HepG2 (cell line): ENCODE data around the gene PRPF38A. TPM values are rescaled to one million over a fixed set of nuclear protein-coding genes. Genes with fewer than 3 reads are reported as not detected.

Source experiments
- ATAC-seq: fragments of 200-7000 bp; cut with Tn5 transposase; 3 replicates; pipeline ENCODE4 v1.9.1; 2020; ENCODE audit warnings: mild to moderate bottlenecking, moderate library complexity
- BruUV-seq: library from RNA; stranded (reverse); fragments of 400-500 nt; replicated peaks from 2 replicates; lab custom pipeline; 2021; lab: Mats Ljungman, UMichigan
- CTCF ChIA-PET: fragments of 300-600 bp; formaldehyde crosslinking; extraction: SDS; loops from one replicate; lab custom pipeline; 2021; ENCODE audit warnings: low total read pairs, inconsistent platforms, low intra/inter-chr PET ratio; lab: Yijun Ruan, JAX
- POLR2A ChIA-PET: fragments of 350-600 bp; sonication (Branson Sonifier 250); formaldehyde crosslinking; loops from one replicate; lab custom pipeline; 2020; ENCODE audit warnings: antibody characterized with exemption, inconsistent platforms; lab: Yijun Ruan, JAX
- DNase-seq: peaks from one replicate; pipeline ENCODE4 v3.0.0-alpha.2; 2015; ENCODE audit warnings: low spot score
- FAIRE-seq: peaks from 3 replicates; lab custom pipeline; 2011; peaks lifted over from hg19 to GRCh38; lab: Jason Lieb, UNC
- H2AFZ ChIP-seq: one replicate; pipeline ENCODE4 v1.6.1; 2011; ENCODE audit warnings: low read length, inconsistent platforms
- H3K27ac ChIP-seq: fragments of 300-600 bp; 3 replicates; pipeline ENCODE4 v1.8.0; 2011; ENCODE audit warnings: mixed run types, mild to moderate bottlenecking, mixed read lengths, low read length, inconsistent platforms; ENCODE audit not compliant: insufficient read depth; ENCODE audit errors: extremely low read length
- H3K27me3 ChIP-seq, 2 experiments: fragments of 200-600 bp in 1 of 2; 2 replicates in 1 of 2; 3 replicates in 1 of 2; pipeline versions ENCODE4 v1.6.0 to v1.8.0; 2011; ENCODE audit warnings: low read length in 2 of 2, mild to moderate bottlenecking in 2 of 2, moderate library complexity in 2 of 2, inconsistent platforms in 1 of 2; ENCODE audit not compliant: insufficient read depth in 2 of 2, control insufficient read depth in 1 of 2
- H3K36me3 ChIP-seq, 2 experiments: fragments of 200-600 bp in 1 of 2; replicated peaks in 1 of 2; 2 replicates in 1 of 2; 3 replicates in 1 of 2; pipeline versions ENCODE4 v1.5.1 to v1.8.0; 2011; ENCODE audit warnings: low read length in 2 of 2, inconsistent platforms in 1 of 2; ENCODE audit not compliant: insufficient read depth in 2 of 2, control insufficient read depth in 1 of 2
- H3K4me1 ChIP-seq: 2 replicates; pipeline ENCODE4 v1.5.1; 2012; ENCODE audit warnings: low read length, inconsistent platforms; ENCODE audit not compliant: insufficient read depth
- H3K4me2 ChIP-seq: 2 replicates; pipeline ENCODE4 v1.6.0; 2011; ENCODE audit warnings: low read depth, low read length, inconsistent platforms
- H3K4me3 ChIP-seq, 3 experiments: fragments of 200-600 bp in 1 of 3; sonication (generic), shearing (Covaris generic) in 1 of 3; replicated peaks in 1 of 3; 2 replicates each; pipeline ENCODE4 v1.5.1; 2011 to 2016; ENCODE audit warnings: low read length in 3 of 3, inconsistent platforms in 2 of 3, low read depth in 2 of 3, mild to moderate bottlenecking in 2 of 3, control low read depth in 1 of 3, mixed read lengths in 1 of 3; ENCODE audit not compliant: insufficient read depth in 1 of 3
- H3K79me2 ChIP-seq: one replicate; pipeline ENCODE4 v1.6.1; 2011; ENCODE audit warnings: low read length, inconsistent platforms; ENCODE audit not compliant: insufficient read depth
- H3K9ac ChIP-seq: 2 replicates; pipeline ENCODE4 v1.6.0; 2011; ENCODE audit warnings: mild to moderate bottlenecking, low read depth, low read length, inconsistent platforms; ENCODE audit not compliant: insufficient read depth
- H3K9me3 ChIP-seq: 2 replicates; pipeline ENCODE4 v1.5.1; 2012; ENCODE audit warnings: mild to moderate bottlenecking, low read length
- H4K20me1 ChIP-seq: 2 replicates; pipeline ENCODE4 v1.6.0; 2011; ENCODE audit warnings: inconsistent platforms, mild to moderate bottlenecking, low read length, moderate library complexity; ENCODE audit not compliant: insufficient read depth
- ARNT2 ChIP-seq: sonication (generic); formaldehyde crosslinking; IDR thresholded peaks from 2 replicates; pipeline ENCODE4 v1.8.0; 2022; ENCODE audit warnings: mild to moderate bottlenecking, low read depth, missing genetic modification reagents, moderate library complexity
- CBX2 ChIP-seq, 2 experiments: fragments of 200-600 bp in 1 of 2; sonication (generic); formaldehyde crosslinking in 1 of 2; IDR thresholded peaks; 2 replicates each; pipeline versions ENCODE4 v1.7.0 to v1.8.1; 2018 to 2022; ENCODE audit warnings: low read depth in 2 of 2, low read length in 1 of 2, mild to moderate bottlenecking in 1 of 2, missing genetic modification reagents in 1 of 2
- CC2D1A ChIP-seq: sonication (generic); formaldehyde crosslinking; IDR thresholded peaks from 2 replicates; pipeline ENCODE4 v1.8.1; 2023; ENCODE audit warnings: mild to moderate bottlenecking, missing genetic modification reagents
- CSRNP2 ChIP-seq: sonication (generic); formaldehyde crosslinking; conservative IDR thresholded peaks from 2 replicates; pipeline ENCODE4 v1.8.0; 2022; ENCODE audit warnings: low read depth, missing genetic modification reagents
- ELK4 ChIP-seq: sonication (generic); formaldehyde crosslinking; IDR thresholded peaks from 2 replicates; pipeline ENCODE4 v1.9.0; 2021; ENCODE audit warnings: missing genetic modification reagents, borderline replicate concordance
- FOXO1 ChIP-seq: sonication (generic); formaldehyde crosslinking; IDR thresholded peaks from 2 replicates; pipeline ENCODE4 v1.4.0; 2020; ENCODE audit warnings: missing genetic modification reagents
- HNRNPLL ChIP-seq: fragments of 200-400 bp; formaldehyde crosslinking; IDR thresholded peaks from 2 replicates; pipeline ENCODE4 v1.6.1; 2017; ENCODE audit warnings: mild to moderate bottlenecking, low read depth, low read length; ENCODE audit not compliant: poor library complexity, severe bottlenecking
- NKX3-1 ChIP-seq: sonication (generic); formaldehyde crosslinking; IDR thresholded peaks from 2 replicates; pipeline ENCODE4 v1.5.0; 2020; ENCODE audit warnings: missing genetic modification reagents
- REL ChIP-seq: sonication (generic); formaldehyde crosslinking; conservative IDR thresholded peaks from 2 replicates; pipeline ENCODE4 v1.8.0; 2022; ENCODE audit warnings: mild to moderate bottlenecking, missing genetic modification reagents, moderate library complexity
- THAP11 ChIP-seq: IDR thresholded peaks from 2 replicates; pipeline ENCODE4 v1.6.1; 2016; ENCODE audit warnings: missing biosample characterization, missing genetic modification reagents
- YY1 ChIP-seq: IDR thresholded peaks from 2 replicates; pipeline ENCODE4 v1.6.1; 2011; ENCODE audit warnings: low read length, low read depth, moderate library complexity, mild to moderate bottlenecking; ENCODE audit not compliant: insufficient read depth, insufficient replicate concordance
- ZIK1 ChIP-seq: sonication (generic); formaldehyde crosslinking; IDR thresholded peaks from 2 replicates; pipeline ENCODE4 v1.5.0; 2020; ENCODE audit warnings: mild to moderate bottlenecking, low read depth, missing genetic modification reagents, borderline replicate concordance
- ZNF234 ChIP-seq: sonication (generic); formaldehyde crosslinking; conservative IDR thresholded peaks from 2 replicates; pipeline ENCODE4 v1.5.1; 2020; ENCODE audit warnings: mild to moderate bottlenecking, missing genetic modification reagents
- ZNF337 ChIP-seq: sonication (generic); formaldehyde crosslinking; IDR thresholded peaks from 2 replicates; pipeline ENCODE4 v1.5.1; 2020; ENCODE audit warnings: missing genetic modification reagents, low read depth, mild to moderate bottlenecking, borderline replicate concordance
- ZNF414 ChIP-seq: sonication (generic); formaldehyde crosslinking; IDR thresholded peaks from 2 replicates; pipeline ENCODE4 v1.5.0; 2020; ENCODE audit warnings: missing genetic modification reagents
- WGBS: methylation state at CpG from one replicate; pipeline ENCODE4 v1.1.6; 2017; ENCODE audit warnings: low lambda C conversion rate; 5-methylcytosine and 5-hydroxymethylcytosine counted together
- in situ Hi-C: cut with HindIII; loops from 2 replicates; pipeline ENCODE4 v1.10.0; 2017; ENCODE audit warnings: low pct_unique_long_range_greater_than_20kb; ENCODE audit not compliant: extremely low pct_ligation_motif_present
- intact Hi-C: fragments of 100-400 bp; cut with micrococcal nuclease; formaldehyde crosslinking; loops from one replicate; pipeline ENCODE4 v1.10.0; 2022; ENCODE audit not compliant: unreplicated experiment
- polyA plus RNA-seq, 8 experiments: library from polyadenylated mRNA; depleted of rRNA in 3 of 8; stranded (reverse) in 7 of 8; unstranded in 1 of 8; fragments of >200 nt; fragmentation: Illumina TruSeq in 4 of 8; extraction: Trizol in 4 of 8; gene quantifications; 2 replicates each; pipeline versions ENCODE4 v1.2.1 to v1.2.3, GENCODE V29; 2011 to 2016; ENCODE audit warnings: low read depth in 4 of 8, missing spikeins in 1 of 8, mixed read lengths in 1 of 8; ENCODE audit not compliant: insufficient read depth in 1 of 8
- total RNA-seq, 5 experiments: library from RNA; depleted of rRNA; stranded (reverse); fragments of >200 nt; fragmentation: Illumina TruSeq; extraction: Trizol; gene quantifications; 2 replicates each; pipeline ENCODE4 v1.2.3, GENCODE V29; 2016; ENCODE audit warnings: low read depth in 1 of 5

The PRPF38A gene
- total and polyA plus RNA-seq, 2 of the 13 experiments (the other 11 are each of a cell fraction or from before 2014, with no cell fraction given): 18.3 to 45.5 TPM

- Histone ChIP-seq H3K9ac (no peak overlapping the region), H3K79me2 (no peaks in the 10 kb centered on the region), H3K4me1 (peaks cover 9% of the 10 kb centered on the region), H2AFZ (no peak overlapping the region), H3K4me2 (no peak overlapping the region), H3K4me3 (no peak overlapping the region), H3K27me3 (no peaks in the 10 kb centered on the region; a peak in 1 of 5 replicates), H3K9me3 (no peaks in the 10 kb centered on the region), H4K20me1 (no peaks in the 10 kb centered on the region), H3K27ac (no peak overlapping the region), H3K36me3 (peaks cover 0 to 21% of the 10 kb centered on the region in 2 experiments; a peak in 3 of 5 replicates)
- ChIA-PET CTCF (no interaction called here), POLR2A (no interaction called here)
- FAIRE-seq (no peak), ATAC-seq (no peak), DNase-seq (no peak)
- WGBS: 97% methylated on average over 1 of the region's 1 CpG
- intact Hi-C loops: no loop called here
- in situ Hi-C loops: no loop called here
- no TSS peak for BruUV-seq
- TF ChIP-seq CSRNP2 (CRISPR knock-in tag): no peak
- TF ChIP-seq YY1: no peak
- no peak for TF ChIP-seq ZNF234 (CRISPR knock-in tag)
Observed at GRCh38 chr1:52460694-52461093, 56.3 kb downstream of the PRPF38A start.

GRCh38 chr1:52461821-52462220 lies 57.4 kb downstream of the PRPF38A start:
- TF ChIP-seq ZNF337 (CRISPR knock-in tag): no peak
- TF ChIP-seq ARNT2 (CRISPR knock-in tag): no peak
- TF ChIP-seq ZIK1 (CRISPR knock-in tag): no peak
- TF ChIP-seq ELK4 (CRISPR knock-in tag): no peak
- no peak for TF ChIP-seq CC2D1A (CRISPR knock-in tag)
- no peak for TF ChIP-seq THAP11 (CRISPR knock-in tag)
- no peak for TF ChIP-seq ZNF414
- no peak for TF ChIP-seq FOXO1 (CRISPR knock-in tag)
- no peak for TF ChIP-seq NKX3-1 (CRISPR knock-in tag)
- TF ChIP-seq HNRNPLL: no peak
- no peak for TF ChIP-seq CBX2 (IDR thresholded peaks at IDR 0.05; ENCODE audit: low read depth, low read length)
- TF ChIP-seq CBX2 (CRISPR knock-in tag; IDR thresholded peaks at IDR 0.05; ENCODE audit: low read depth): no peak
- no peak for TF ChIP-seq REL (CRISPR knock-in tag)
- H3K4me3 ChIP-seq: no peak overlapping the region
- no peak overlapping the region for H3K4me2 ChIP-seq
- intact Hi-C loops: no loop called here
- no peaks in the 10 kb centered on the region for H3K79me2 ChIP-seq
- no peak for DNase-seq
- H3K27me3 ChIP-seq: no peaks in the 10 kb centered on the region; a peak in 1 of 5 replicates
- no peak overlapping the region for H3K9ac ChIP-seq
- no peak overlapping the region for H2AFZ ChIP-seq
- H3K27ac ChIP-seq: no peak overlapping the region
- POLR2A ChIA-PET: no interaction called here
- peaks cover 11% of the 10 kb centered on the region for H3K4me1 ChIP-seq
- BruUV-seq: no TSS peak
- H3K9me3 ChIP-seq: no peaks in the 10 kb centered on the region
- 82% methylated on average over 1 of the region's 1 CpG for WGBS
- ATAC-seq: no peak
- H4K20me1 ChIP-seq: no peaks in the 10 kb centered on the region
- FAIRE-seq: no peak
- H3K36me3 ChIP-seq: peaks cover 0 to 19% of the 10 kb centered on the region in 2 experiments; a peak in 3 of 5 replicates
- CTCF ChIA-PET: no interaction called here
- in situ Hi-C loops: no loop called here
